GM12878 (cell line): ENCODE data around the gene RNPEP. TPM values are rescaled to one million over a fixed set of nuclear protein-coding genes. Genes with fewer than 3 reads are reported as not detected.

Source experiments
- ATF3 ChIP-seq: IDR thresholded peaks from 2 replicates; pipeline ENCODE4 v1.6.1; 2011; ENCODE audit warnings: low read depth, mild to moderate bottlenecking, low read length, moderate library complexity, borderline replicate concordance; ENCODE audit errors: extremely low read depth
- BHLHE40 ChIP-seq, 2 experiments: fragments of 450-650 bp in 1 of 2; IDR thresholded peaks; 2 replicates each; pipeline ENCODE4 v1.6.1; 2011 to 2017; ENCODE audit warnings: low read depth in 2 of 2, borderline replicate concordance in 1 of 2, improper control_type of control experiment in 1 of 2, low read length in 1 of 2, mild to moderate bottlenecking in 1 of 2
- CREB1 ChIP-seq: IDR thresholded peaks from 2 replicates; pipeline ENCODE4 v1.6.1; 2012; ENCODE audit warnings: low read depth, mild to moderate bottlenecking, inconsistent platforms
- CTCF ChIP-seq, 3 experiments: IDR thresholded peaks in 2 of 3; conservative IDR thresholded peaks in 1 of 3; 2 replicates each; pipeline ENCODE4 v1.5.1; 2011; ENCODE audit warnings: low read depth in 3 of 3, low read length in 3 of 3, mild to moderate bottlenecking in 3 of 3, control low read depth in 2 of 3, moderate library complexity in 2 of 3, inconsistent platforms in 1 of 3, mixed read lengths in 1 of 3; ENCODE audit not compliant: control insufficient read depth in 2 of 3, insufficient read depth in 1 of 3; ENCODE audit errors: extremely low read depth in 1 of 3
- GATAD2B ChIP-seq: fragments of 450-650 bp; conservative IDR thresholded peaks from 2 replicates; pipeline ENCODE4 v1.6.1; 2017; ENCODE audit warnings: low read depth, mild to moderate bottlenecking, moderate library complexity
- HDGF ChIP-seq: fragments of 450-650 bp; IDR thresholded peaks from 2 replicates; pipeline ENCODE4 v1.6.1; 2016; ENCODE audit warnings: antibody characterized with exemption
- KDM1A ChIP-seq: fragments of 200-600 bp; sonication (generic); IDR thresholded peaks from 2 replicates; pipeline ENCODE4 v1.6.1; 2016; ENCODE audit warnings: borderline replicate concordance
- KLF5 ChIP-seq: fragments of 450-650 bp; IDR thresholded peaks from 2 replicates; pipeline ENCODE4 v1.6.1; 2014; ENCODE audit warnings: mild to moderate bottlenecking; ENCODE audit not compliant: partially characterized antibody
- NKRF ChIP-seq: fragments of 450-650 bp; conservative IDR thresholded peaks from 2 replicates; pipeline ENCODE4 v1.6.1; 2017; ENCODE audit warnings: mild to moderate bottlenecking, moderate library complexity
- NR2F1 ChIP-seq: fragments of 450-650 bp; conservative IDR thresholded peaks from 2 replicates; pipeline ENCODE4 v1.6.1; 2017; ENCODE audit warnings: mild to moderate bottlenecking
- RFX5 ChIP-seq: IDR thresholded peaks from 2 replicates; pipeline ENCODE4 v1.6.1; 2011; ENCODE audit warnings: low read depth, low read length, improper control_type of control experiment
- SP1 ChIP-seq: IDR thresholded peaks from one replicate; pipeline ENCODE4 v1.6.1; 2011; ENCODE audit warnings: low read depth, low read length
- TCF7 ChIP-seq: IDR thresholded peaks from 2 replicates; pipeline ENCODE4 v1.6.1; 2014; ENCODE audit warnings: antibody characterized with exemption, borderline replicate concordance
- USF1 ChIP-seq: IDR thresholded peaks from 2 replicates; pipeline ENCODE4 v1.6.1; 2011; ENCODE audit warnings: borderline replicate concordance, low read depth, mild to moderate bottlenecking, moderate library complexity, mixed read lengths, low read length; ENCODE audit not compliant: insufficient read depth; ENCODE audit errors: extremely low read length
- ZBTB11 ChIP-seq: fragments of 450-650 bp; formaldehyde crosslinking; IDR thresholded peaks from 2 replicates; pipeline ENCODE4 v1.5.0; 2022; ENCODE audit warnings: mild to moderate bottlenecking, missing genetic modification characterization
- polyA plus RNA-seq, 11 experiments: library from polyadenylated mRNA; depleted of rRNA in 4 of 11; unstranded in 6 of 11; stranded (reverse) in 5 of 11; fragments of >200 nt; fragmentation: Nextera tagmentation in 4 of 11; fragmentation: Illumina TruSeq in 1 of 11; extraction: Ambion mirVana in 4 of 11; extraction: Trizol in 1 of 11; gene quantifications; 1 replicate in 1 of 11; 2 replicates in 10 of 11; pipeline versions ENCODE4 v1.2.1 to v1.2.3, GENCODE V29; 2011 to 2016; ENCODE audit warnings: inconsistent platforms in 2 of 11, missing spikeins in 2 of 11, low read depth in 1 of 11
- total RNA-seq, 4 experiments: library from RNA; depleted of rRNA in 3 of 4; stranded (reverse); fragments of >200 nt in 3 of 4; fragmentation: Illumina TruSeq in 1 of 4; extraction: Trizol in 1 of 4; gene quantifications; 2 replicates each; pipeline versions ENCODE4 v1.2.1 to v1.2.3, GENCODE V29; 2013 to 2021

Gene RNPEP
- total and polyA plus RNA-seq, 10 of the 15 experiments (the other 5 are each of a cell fraction or from before 2014, with no cell fraction given), result 18.3 to 68.2 (median 44.6) TPM

GRCh38 chr1:201982623-201983379, at the start of gene RNPEP (continued):
- peak in 1 of 2 experiments; percentile 16; a peak in 2 of 4 replicates for TF ChIP-seq BHLHE40 (IDR thresholded peaks at IDR 0.05; ENCODE audit: borderline replicate concordance in 1 of 2, low read depth in 2 of 2, low read length in 1 of 2)
- TF ChIP-seq GATAD2B, result peak; percentile 92
- TF ChIP-seq ATF3, result no peak
- TF ChIP-seq CREB1, result 0 out of 2 replicates have a peak, but pooled peaks have one; percentile 7
- no peak for TF ChIP-seq KDM1A
- TF ChIP-seq CTCF (IDR thresholded peaks at IDR 0.05 in 2 of 3, conservative IDR thresholded peaks at IDR 0.05 in 1 of 3; ENCODE audit: control insufficient read depth in 2 of 3, extremely low read depth in 1 of 3, insufficient read depth in 1 of 3, low read depth in 3 of 3, low read length in 3 of 3), result peak in 2 of 3 experiments; percentile 5 to 13; a peak in 2 of 6 replicates
- peak; percentile 80 for TF ChIP-seq NKRF
- no peak for TF ChIP-seq ZBTB11 (CRISPR knock-in tag)
- no peak for TF ChIP-seq SP1
- TF ChIP-seq KLF5, result no peak
- no peak for TF ChIP-seq RFX5
- peak; percentile 75; the same call in 1 of the 2 replicates for TF ChIP-seq HDGF
- peak; percentile 58; the same call in 1 of the 2 replicates for TF ChIP-seq NR2F1
- no peak for TF ChIP-seq USF1
- no peak for TF ChIP-seq TCF7
